H9 (cell line): ENCODE results near the gene KCND1. TPM values are rescaled to one million over a fixed set of nuclear protein-coding genes. Genes with fewer than 3 reads are reported as not detected.
A peak's percentile ranks its signal among the peaks of the same experiment; 100 is the strongest.

Experiments used
- DNase-seq: peaks from one replicate; pipeline ENCODE4 v3.0.0-alpha.2; 2017
- H2AFZ ChIP-seq: one replicate; pipeline ENCODE4 v1.6.1; 2013; ENCODE audit warnings: mild to moderate bottlenecking, low read length, control low read depth, moderate library complexity
- H2AK5ac ChIP-seq: 2 replicates; pipeline ENCODE4 v1.6.1; 2013; ENCODE audit warnings: low read length, control low read depth, mixed read lengths; ENCODE audit not compliant: insufficient read length
- H2BK120ac ChIP-seq: one replicate; pipeline ENCODE4 v1.6.1; 2013; ENCODE audit warnings: low read depth, mild to moderate bottlenecking, low read length, control low read depth, inconsistent platforms; ENCODE audit not compliant: poor library complexity, severe bottlenecking
- H2BK12ac ChIP-seq: 2 replicates; pipeline ENCODE4 v1.6.1; 2013; ENCODE audit warnings: low read length, control low read depth, mixed read lengths, low read depth; ENCODE audit not compliant: insufficient read length
- H2BK15ac ChIP-seq: 2 replicates; pipeline ENCODE4 v1.6.1; 2013; ENCODE audit warnings: low read depth, low read length, control low read depth
- H2BK20ac ChIP-seq: one replicate; pipeline ENCODE4 v1.6.1; 2013; ENCODE audit warnings: low read depth, mild to moderate bottlenecking, low read length, control low read depth, inconsistent platforms; ENCODE audit not compliant: poor library complexity, severe bottlenecking
- H2BK5ac ChIP-seq: 2 replicates; pipeline ENCODE4 v1.6.1; 2013; ENCODE audit warnings: low read length, control low read depth, mixed read lengths; ENCODE audit not compliant: insufficient read length
- H3K14ac ChIP-seq: 2 replicates; pipeline ENCODE4 v1.6.1; 2013; ENCODE audit warnings: low read length, control low read depth; ENCODE audit not compliant: insufficient read depth
- H3K18ac ChIP-seq: 2 replicates; pipeline ENCODE4 v1.6.1; 2013; ENCODE audit warnings: low read depth, mild to moderate bottlenecking, mixed read lengths, low read length, control low read depth; ENCODE audit not compliant: insufficient read length
- H3K23ac ChIP-seq: 2 replicates; pipeline ENCODE4 v1.6.1; 2013; ENCODE audit warnings: low read length, control low read depth, mixed read lengths, low read depth; ENCODE audit not compliant: insufficient read length
- H3K23me2 ChIP-seq: 2 replicates; pipeline ENCODE4 v1.6.1; 2013; ENCODE audit warnings: low read depth, mild to moderate bottlenecking, mixed read lengths, low read length, control low read depth; ENCODE audit not compliant: insufficient read length, poor library complexity, severe bottlenecking
- H3K27ac ChIP-seq: 2 replicates; pipeline ENCODE4 v1.5.1; 2013; ENCODE audit warnings: low read length, control low read depth, mixed read lengths, low read depth; ENCODE audit not compliant: insufficient read length
- H3K27me3 ChIP-seq: 2 replicates; pipeline ENCODE4 v1.6.1; 2013; ENCODE audit warnings: low read length, control low read depth, inconsistent platforms; ENCODE audit not compliant: insufficient read depth
- H3K4ac ChIP-seq: 2 replicates; pipeline ENCODE4 v1.6.1; 2013; ENCODE audit warnings: low read depth, mild to moderate bottlenecking, control low read depth, inconsistent platforms, low read length, moderate library complexity
- H3K4me1 ChIP-seq: 2 replicates; pipeline ENCODE4 v1.6.1; 2013; ENCODE audit warnings: low read length, control low read depth, inconsistent platforms; ENCODE audit not compliant: insufficient read depth
- H3K4me2 ChIP-seq: 2 replicates; pipeline ENCODE4 v1.6.1; 2013; ENCODE audit warnings: low read length, control low read depth, mixed read lengths; ENCODE audit not compliant: insufficient read length, insufficient read depth
- H3K56ac ChIP-seq: 2 replicates; pipeline ENCODE4 v1.6.1; 2013; ENCODE audit warnings: low read depth, mild to moderate bottlenecking, mixed read lengths, low read length, control low read depth; ENCODE audit not compliant: insufficient read length
- H3K79me1 ChIP-seq: 2 replicates; pipeline ENCODE4 v1.6.1; 2013; ENCODE audit warnings: low read depth, mild to moderate bottlenecking, moderate library complexity, low read length, control low read depth, inconsistent platforms; ENCODE audit not compliant: insufficient read depth, poor library complexity, severe bottlenecking
- H3K79me2 ChIP-seq: 2 replicates; pipeline ENCODE4 v1.6.1; 2013; ENCODE audit warnings: low read length, control low read depth, inconsistent platforms; ENCODE audit not compliant: insufficient read depth
- H3K9ac ChIP-seq: 2 replicates; pipeline ENCODE4 v1.6.1; 2013; ENCODE audit warnings: low read length, control low read depth, mixed read lengths; ENCODE audit not compliant: insufficient read length; ENCODE audit errors: extremely low read depth
- H3K9me3 ChIP-seq: one replicate; pipeline ENCODE4 v1.6.1; 2013; ENCODE audit warnings: low read depth, low read length, inconsistent platforms; ENCODE audit not compliant: control insufficient read depth
- H3T11ph ChIP-seq: one replicate; pipeline ENCODE4 v1.6.1; 2013; ENCODE audit warnings: mild to moderate bottlenecking, low read length, control low read depth, inconsistent platforms
- H4K20me1 ChIP-seq: one replicate; pipeline ENCODE4 v1.6.1; 2013; ENCODE audit not compliant: control insufficient read depth, insufficient read length, insufficient read depth
- H4K5ac ChIP-seq: 2 replicates; pipeline ENCODE4 v1.6.1; 2013; ENCODE audit warnings: low read depth, mild to moderate bottlenecking, mixed read lengths, low read length, control low read depth; ENCODE audit not compliant: insufficient read length
- H4K8ac ChIP-seq: replicated peaks from 2 replicates; pipeline ENCODE4 v1.6.1; 2013; ENCODE audit warnings: low read length, control low read depth, mixed read lengths, low read depth; ENCODE audit not compliant: insufficient read length
- H4K91ac ChIP-seq: 2 replicates; pipeline ENCODE4 v1.6.1; 2013; ENCODE audit warnings: low read depth, mild to moderate bottlenecking, moderate library complexity, mixed read lengths, low read length, control low read depth; ENCODE audit not compliant: insufficient read length
- H3K27ac Mint-ChIP-seq, 3 experiments: 2 replicates in 2 of 3; 3 replicates in 1 of 3; pipeline ENCODE4 v1.8.0; 2020 to 2021; ENCODE audit warnings: mixed read lengths in 3 of 3, mild to moderate bottlenecking in 1 of 3, moderate library complexity in 1 of 3
- H3K27me3 Mint-ChIP-seq: 2 replicates; pipeline ENCODE4 v1.8.0; 2021; ENCODE audit warnings: low read depth, mild to moderate bottlenecking, moderate library complexity, mixed read lengths
- H3K36me3 Mint-ChIP-seq, 3 experiments: 2 replicates in 2 of 3; 3 replicates in 1 of 3; pipeline ENCODE4 v1.8.0; 2020 to 2021; ENCODE audit warnings: low read depth in 3 of 3, mixed read lengths in 3 of 3; ENCODE audit not compliant: insufficient read depth in 1 of 3
- H3K4me1 Mint-ChIP-seq, 2 experiments: 2 replicates each; pipeline ENCODE4 v1.8.0; 2020; ENCODE audit warnings: mixed read lengths in 2 of 2
- H3K4me3 Mint-ChIP-seq, 2 experiments: 2 replicates in 1 of 2; 3 replicates in 1 of 2; pipeline ENCODE4 v1.8.0; 2020 to 2021; ENCODE audit warnings: mild to moderate bottlenecking in 2 of 2, mixed read lengths in 2 of 2, moderate library complexity in 1 of 2
- H3K9me3 Mint-ChIP-seq, 2 experiments: 2 replicates in 1 of 2; 3 replicates in 1 of 2; pipeline ENCODE4 v1.8.0; 2020; ENCODE audit warnings: mild to moderate bottlenecking in 2 of 2, mixed read lengths in 2 of 2, moderate library complexity in 1 of 2
- CTCF ChIP-seq: fragments of 200-600 bp; sonication (generic); conservative IDR thresholded peaks from 3 replicates; pipeline ENCODE4 v1.8.0; 2021; ENCODE audit warnings: antibody characterized with exemption, mild to moderate bottlenecking
- WGBS: extraction: QIAGEN DNeasy Blood & Tissue Kit; methylation state at CpG from one replicate; pipeline ENCODE4 v1.1.7; 2013; ENCODE audit warnings: missing lambda C conversion rate, low lambda C conversion rate, mixed read lengths; ENCODE audit not compliant: insufficient read length; ENCODE audit errors: extremely low coverage; 5-methylcytosine and 5-hydroxymethylcytosine counted together
- total RNA-seq: library from RNA; stranded (reverse); gene quantifications from 2 replicates; pipeline ENCODE4 v1.2.1, GENCODE V29; 2021

The KCND1 gene
- total RNA-seq, 1 experiment from 2014 or later, result 5.7 TPM

- H3K18ac ChIP-seq, result no peak overlapping the region
- H4K91ac ChIP-seq, result no peak overlapping the region
- H3K79me1 ChIP-seq, result peaks cover 3% of the 10 kb centered on the region
- DNase-seq, result no peak
- no peak overlapping the region for H3K14ac ChIP-seq
- no peak overlapping the region for H3K4me2 ChIP-seq
- peak overlapping the region; percentile 41 for H2BK5ac ChIP-seq
- WGBS, result no CpG with 5 or more reads among the region's 13 CpGs
- H3K9me3 ChIP-seq, result no peaks in the 10 kb centered on the region
- H2BK12ac ChIP-seq, result no peak overlapping the region
- no peak for TF ChIP-seq CTCF
- no peak overlapping the region for H3K56ac ChIP-seq
- H3K27me3 ChIP-seq, result no peaks in the 10 kb centered on the region
- H2BK20ac ChIP-seq, result no peak overlapping the region
- H4K20me1 ChIP-seq, result no peaks in the 10 kb centered on the region
- no peak overlapping the region for H3K9ac ChIP-seq
- no peaks in the 10 kb centered on the region for H3K27me3 Mint-ChIP-seq
- H3K4ac ChIP-seq, result no peak overlapping the region
- H4K5ac ChIP-seq, result no peak overlapping the region
- H3K9me3 Mint-ChIP-seq, result peaks cover 70 to 87% of the 10 kb centered on the region in 2 experiments
- no peak overlapping the region for H2AK5ac ChIP-seq
- peaks cover 10% of the 10 kb centered on the region; the same call in 1 of the 2 replicates for H3K79me2 ChIP-seq
- H3K4me3 Mint-ChIP-seq, result no peak overlapping the region
- H3K23ac ChIP-seq, result no peak overlapping the region
- H4K8ac ChIP-seq, result no peak overlapping the region
- H2BK15ac ChIP-seq, result no peak overlapping the region; the same call in 1 of the 2 replicates
- peaks cover 23% of the 10 kb centered on the region; the same call in 1 of the 2 replicates for H3K4me1 ChIP-seq
- H3K4me1 Mint-ChIP-seq, result peaks cover 41 to 55% of the 10 kb centered on the region in 2 experiments
- no peak overlapping the region for H2AFZ ChIP-seq
- peaks cover 4% of the 10 kb centered on the region for H3K23me2 ChIP-seq
- no peak overlapping the region for H3T11ph ChIP-seq
- no peak overlapping the region for H3K27ac ChIP-seq
- peak overlapping the region in 2 of 3 experiments; percentile 76 to 82; a peak in 3 of 7 replicates for H3K27ac Mint-ChIP-seq
- H2BK120ac ChIP-seq, result no peak overlapping the region
- H3K36me3 Mint-ChIP-seq, result peaks cover 27 to 49% (median 37%) of the 10 kb centered on the region in 3 experiments
Measured at GRCh38 chrX:48923771-48924170, 47.9 kb downstream of the KCND1 start.
